ENCODE data around the gene TAS2R50. TPM values are rescaled to one million over a fixed set of nuclear protein-coding genes. Genes with fewer than 3 reads are reported as not detected.

The TAS2R50 gene
- total RNA-seq, 2 experiments from 2014 or later, result 0.60 to 1.1 TPM

DNA sequence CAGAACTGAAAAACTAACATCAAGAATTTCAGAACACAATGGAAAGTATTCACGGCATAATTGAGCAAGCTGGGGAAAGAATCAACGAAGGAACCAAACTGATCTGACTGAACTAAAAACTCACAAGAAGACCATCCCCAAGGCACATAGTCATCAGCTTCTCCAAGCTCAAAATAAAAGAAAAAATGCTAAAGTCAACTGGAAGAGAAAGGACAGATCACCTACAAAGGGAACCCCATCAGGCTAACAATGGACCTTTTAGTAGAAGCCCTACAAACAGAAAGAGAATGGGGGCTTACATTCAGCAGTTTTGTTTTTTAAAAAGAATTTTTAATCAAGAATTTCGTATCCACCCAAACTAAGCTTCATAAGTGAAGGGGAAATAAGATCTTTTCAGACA is 11.7 kb downstream of the TAS2R50 start:
- H3K4me3 Mint-ChIP-seq, result no peak overlapping the region
- no peak overlapping the region for H3K27ac Mint-ChIP-seq
- H3K27me3 Mint-ChIP-seq, result peaks cover 24% of the 10 kb centered on the region
- no peaks in the 10 kb centered on the region for H3K4me1 Mint-ChIP-seq
- peaks cover 18% of the 10 kb centered on the region for H3K36me3 Mint-ChIP-seq (ENCODE audit: low read depth)
- CTCF ChIA-PET, result no interaction called here
- POLR2A ChIA-PET, result no interaction called here
- H3K9me3 Mint-ChIP-seq, result no peaks in the 10 kb centered on the region
- no peak for DNase-seq

DNA sequence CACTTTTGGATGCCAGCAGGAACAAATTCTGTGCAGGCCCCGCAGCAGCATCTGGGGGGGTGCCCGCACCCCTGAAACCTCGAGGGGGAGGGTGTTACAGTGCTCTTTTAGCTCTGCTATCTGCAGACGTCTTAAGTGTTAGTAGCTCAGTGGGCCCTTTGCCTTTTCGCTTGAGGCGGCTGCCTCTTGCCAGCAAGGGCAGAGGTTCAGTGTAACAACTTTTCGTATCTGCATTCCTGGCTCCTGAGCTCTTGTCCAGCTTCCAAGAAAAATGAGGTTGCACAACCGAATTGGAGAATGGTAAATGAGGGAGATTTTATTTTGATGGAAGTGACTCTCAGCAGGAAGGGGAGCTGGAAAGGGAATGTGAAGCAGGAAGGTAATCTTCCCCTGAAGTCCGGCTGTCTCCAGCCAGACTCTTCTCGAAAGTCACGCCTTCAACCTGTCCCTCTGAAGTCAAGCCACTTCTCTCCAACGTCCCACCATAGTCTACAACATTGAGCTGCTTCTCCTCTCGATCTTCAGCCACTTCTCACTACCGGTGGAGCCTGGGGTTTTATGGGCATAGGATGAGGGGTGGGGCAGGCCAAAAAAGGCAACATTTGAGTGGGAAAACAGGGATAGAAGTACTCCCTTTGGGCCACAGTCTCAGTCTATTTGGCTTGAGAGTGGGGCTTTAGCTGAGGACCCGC is 17.8 kb downstream of the TAS2R50 start:
- peaks cover 2% of the 10 kb centered on the region for H3K4me1 Mint-ChIP-seq
- no peaks in the 10 kb centered on the region for H3K9me3 Mint-ChIP-seq
- H3K27me3 Mint-ChIP-seq, result no peaks in the 10 kb centered on the region
- no peak overlapping the region for H3K4me3 Mint-ChIP-seq
- ChIA-PET POLR2A (no interaction called here), CTCF (no interaction called here)
- no peak for DNase-seq
- H3K36me3 Mint-ChIP-seq (ENCODE audit: low read depth), result peaks cover 12% of the 10 kb centered on the region
- no peak overlapping the region for H3K27ac Mint-ChIP-seq

DNA sequence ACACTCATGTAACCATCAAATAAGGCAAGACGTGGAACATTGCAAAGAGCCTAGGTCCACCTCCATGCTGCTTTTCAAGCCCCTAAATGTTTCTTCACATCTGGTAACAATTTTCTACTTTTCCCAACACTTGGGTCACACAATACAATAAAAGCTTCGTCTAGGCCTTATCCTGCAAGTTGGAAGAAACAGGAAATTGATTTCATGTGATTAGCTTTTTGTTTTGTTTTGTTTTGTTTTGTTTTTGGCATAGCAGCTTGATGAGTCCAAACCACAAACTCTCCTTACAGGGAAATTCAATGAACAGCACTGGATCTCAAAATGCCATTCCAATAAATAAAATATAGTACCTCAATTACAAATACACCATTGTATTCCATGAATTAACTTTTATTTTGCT is 19.3 kb downstream of the TAS2R50 start:
- H3K27me3 Mint-ChIP-seq, result no peaks in the 10 kb centered on the region
- ChIA-PET CTCF (interaction anchor here (0.7 kb wide), 1 partner anchor 75 kb away, joined by 3 read pairs; no protein-coding TSS in a partner anchor), POLR2A (no interaction called here)
- H3K4me1 Mint-ChIP-seq, result peaks cover 2% of the 10 kb centered on the region
- H3K9me3 Mint-ChIP-seq, result no peaks in the 10 kb centered on the region
- H3K27ac Mint-ChIP-seq, result no peak overlapping the region
- peaks cover 6% of the 10 kb centered on the region for H3K36me3 Mint-ChIP-seq (ENCODE audit: low read depth)
- H3K4me3 Mint-ChIP-seq, result no peak overlapping the region
- no peak for DNase-seq

DNA sequence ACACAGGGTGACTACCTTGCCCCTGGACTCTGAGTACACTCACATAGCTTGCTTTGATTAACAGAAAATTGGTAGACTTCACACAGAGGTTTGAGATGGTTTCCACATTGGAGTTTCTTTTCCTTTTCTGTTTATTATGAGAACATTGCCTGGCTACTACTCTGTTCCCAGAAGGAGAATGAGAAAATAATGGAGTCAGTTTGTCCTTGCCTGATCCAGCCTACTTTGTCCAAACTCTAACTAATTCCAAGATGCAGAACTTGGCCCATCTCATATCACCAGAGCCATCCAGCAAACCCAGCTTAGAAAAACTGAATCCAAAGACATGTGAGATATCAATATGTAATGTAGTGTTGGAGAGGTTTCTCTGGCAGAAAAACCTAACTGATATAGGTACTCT is 20.4 kb downstream of the TAS2R50 start:
- H3K27me3 Mint-ChIP-seq, result no peaks in the 10 kb centered on the region
- peaks cover 8% of the 10 kb centered on the region for H3K4me1 Mint-ChIP-seq
- CTCF ChIA-PET, result no interaction called here
- no peak overlapping the region for H3K4me3 Mint-ChIP-seq
- POLR2A ChIA-PET, result no interaction called here
- no peak overlapping the region for H3K27ac Mint-ChIP-seq
- DNase-seq, result no peak
- H3K9me3 Mint-ChIP-seq, result no peaks in the 10 kb centered on the region
- peaks cover 6% of the 10 kb centered on the region for H3K36me3 Mint-ChIP-seq (ENCODE audit: low read depth)

DNA sequence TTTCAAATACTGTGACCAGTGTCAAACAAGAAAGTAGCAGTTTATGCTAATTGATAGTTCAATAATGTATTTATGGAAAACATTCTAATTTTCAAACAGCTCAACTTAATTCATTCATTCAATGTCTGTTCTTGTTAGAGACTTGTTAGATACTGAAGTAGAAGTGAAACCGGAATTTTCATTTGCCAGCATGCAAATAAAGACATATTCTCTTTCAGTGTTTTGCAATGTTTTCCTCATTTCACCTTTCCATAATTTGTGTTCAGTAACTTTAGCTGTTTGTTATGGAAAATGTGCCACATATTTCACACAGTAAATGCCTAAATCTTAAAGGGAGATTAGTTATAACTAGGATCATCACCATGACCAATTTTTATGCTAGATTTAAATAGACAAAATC is 21.2 kb downstream of the TAS2R50 start:
- Mint-ChIP-seq H3K36me3 (ENCODE audit: low read depth) (peaks cover 10% of the 10 kb centered on the region), H3K4me3 (no peak overlapping the region), H3K27me3 (no peaks in the 10 kb centered on the region), H3K27ac (no peak overlapping the region), H3K4me1 (peaks cover 15% of the 10 kb centered on the region), H3K9me3 (no peaks in the 10 kb centered on the region)
- POLR2A ChIA-PET, result no interaction called here
- no peak for DNase-seq
- CTCF ChIA-PET, result no interaction called here

DNA sequence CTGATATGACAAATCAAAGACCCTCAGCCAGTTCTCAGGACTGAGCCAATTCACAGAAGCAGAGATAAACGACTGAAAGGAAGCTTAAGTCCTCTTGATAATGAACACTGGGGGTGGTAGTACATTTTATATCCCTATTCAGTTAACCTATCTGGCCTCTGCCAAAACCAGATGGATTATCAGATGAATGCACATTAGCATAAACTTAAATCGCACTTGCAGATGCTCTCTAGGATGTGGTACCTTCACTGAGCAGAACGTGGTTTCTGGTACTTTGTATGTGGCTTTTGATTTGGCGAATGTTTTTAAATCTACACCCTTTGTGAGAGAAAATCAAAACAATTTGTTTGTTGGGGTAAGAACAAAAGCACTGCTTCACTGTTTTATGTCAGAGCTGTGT is 26.5 kb downstream of the TAS2R50 start:
- H3K9me3 Mint-ChIP-seq, result peaks cover 12% of the 10 kb centered on the region
- peaks cover 40% of the 10 kb centered on the region for H3K4me1 Mint-ChIP-seq
- no peak overlapping the region for H3K4me3 Mint-ChIP-seq
- ChIA-PET POLR2A (no interaction called here), CTCF (no interaction called here)
- H3K27me3 Mint-ChIP-seq, result no peaks in the 10 kb centered on the region
- peaks cover 29% of the 10 kb centered on the region for H3K36me3 Mint-ChIP-seq (ENCODE audit: low read depth)
- DNase-seq, result peak; percentile 61
- peak overlapping the region; percentile 70 for H3K27ac Mint-ChIP-seq

DNA sequence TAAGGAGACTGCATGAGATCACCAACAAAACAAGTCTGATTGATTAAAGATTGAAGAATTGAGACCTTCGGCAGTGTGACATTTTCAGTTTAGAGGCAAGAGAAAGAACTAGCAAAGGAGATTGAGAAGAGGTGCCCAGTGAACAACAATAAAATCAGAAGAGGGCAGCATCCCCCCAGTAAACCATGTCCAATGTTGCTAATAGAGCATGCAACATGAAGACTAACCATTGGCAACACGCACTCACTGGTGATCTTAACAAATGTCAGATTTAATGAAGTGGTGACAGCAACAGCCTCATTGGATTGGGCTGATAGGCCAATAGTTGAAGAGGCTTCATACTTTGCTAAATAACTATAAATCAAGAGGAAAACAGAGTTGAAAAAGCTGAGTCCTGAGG is 26.9 kb downstream of the TAS2R50 start:
- no peak for DNase-seq
- POLR2A ChIA-PET, result no interaction called here
- H3K4me3 Mint-ChIP-seq, result no peak overlapping the region
- peaks cover 32% of the 10 kb centered on the region for H3K36me3 Mint-ChIP-seq (ENCODE audit: low read depth)
- H3K27ac Mint-ChIP-seq, result peak overlapping the region; percentile 70
- peaks cover 15% of the 10 kb centered on the region for H3K9me3 Mint-ChIP-seq
- H3K27me3 Mint-ChIP-seq, result no peaks in the 10 kb centered on the region
- H3K4me1 Mint-ChIP-seq, result peaks cover 40% of the 10 kb centered on the region
- CTCF ChIA-PET, result no interaction called here

DNA sequence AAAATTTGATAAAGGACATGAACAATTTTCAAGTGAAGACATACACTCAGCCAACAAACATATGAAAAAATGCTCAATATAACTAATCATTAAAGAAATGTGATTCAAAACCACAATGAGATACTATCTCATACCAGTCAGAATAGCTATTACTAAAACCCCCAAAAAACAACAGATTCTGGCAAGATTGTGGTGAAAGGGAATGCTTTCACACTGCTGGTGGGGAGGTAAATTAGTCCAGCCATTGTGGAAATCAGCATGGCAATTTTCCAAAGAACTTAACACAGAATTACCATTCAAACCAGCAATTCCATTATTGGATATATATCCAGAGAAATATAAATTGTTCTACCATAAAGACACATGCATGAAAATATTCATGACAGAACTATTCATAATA is 29.0 kb downstream of the TAS2R50 start:
- peaks cover 20% of the 10 kb centered on the region for H3K9me3 Mint-ChIP-seq
- H3K4me3 Mint-ChIP-seq, result no peak overlapping the region
- H3K27ac Mint-ChIP-seq, result no peak overlapping the region
- H3K4me1 Mint-ChIP-seq, result peaks cover 54% of the 10 kb centered on the region
- H3K27me3 Mint-ChIP-seq, result no peaks in the 10 kb centered on the region
- H3K36me3 Mint-ChIP-seq (ENCODE audit: low read depth), result peaks cover 47% of the 10 kb centered on the region
- ChIA-PET POLR2A (no interaction called here), CTCF (no interaction called here)
- no peak for DNase-seq

DNA sequence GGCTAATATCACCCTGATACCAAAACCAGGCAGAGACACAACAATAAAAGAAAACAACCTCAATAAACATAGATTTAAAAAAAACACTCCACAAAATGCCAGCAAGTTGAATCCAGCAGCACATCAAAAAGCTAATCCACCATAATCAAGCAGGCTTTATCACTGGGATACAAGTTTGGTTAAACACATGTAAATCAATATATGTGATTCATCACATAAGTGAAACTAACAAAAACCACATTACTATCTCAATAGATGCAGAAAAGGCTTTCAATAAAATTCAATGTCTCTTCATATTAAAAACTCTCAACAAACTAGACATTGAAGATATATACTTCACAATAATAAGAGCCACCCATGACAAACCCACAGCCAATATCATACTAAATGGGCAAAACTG is 30.6 kb downstream of the TAS2R50 start:
- peaks cover 45% of the 10 kb centered on the region for H3K36me3 Mint-ChIP-seq (ENCODE audit: low read depth)
- CTCF ChIA-PET, result no interaction called here

DNA sequence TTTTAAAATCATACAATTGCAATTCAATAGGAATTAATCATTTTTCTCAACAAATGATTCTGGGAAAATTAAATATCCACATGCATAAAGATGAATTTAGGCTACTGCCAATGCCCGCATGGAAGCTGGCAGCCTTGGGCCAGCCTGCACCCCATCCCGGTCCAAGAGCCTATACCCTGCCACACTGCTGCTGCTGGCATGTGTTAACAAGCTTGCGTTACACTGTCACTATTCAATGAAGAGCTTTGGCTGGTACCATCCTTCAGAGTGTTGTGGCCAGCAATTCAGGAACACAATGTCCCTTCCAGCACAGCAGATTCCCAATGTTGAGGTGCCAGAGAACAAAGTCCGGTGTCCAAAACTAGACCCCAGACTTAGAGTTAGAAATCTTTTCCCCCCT is 34.1 kb downstream of the TAS2R50 start:
- Mint-ChIP-seq H3K27me3 (no peaks in the 10 kb centered on the region), H3K4me1 (peaks cover 25% of the 10 kb centered on the region), H3K36me3 (ENCODE audit: low read depth) (peaks cover 46% of the 10 kb centered on the region), H3K4me3 (no peak overlapping the region), H3K27ac (no peak overlapping the region), H3K9me3 (peaks cover 30% of the 10 kb centered on the region)
- ChIA-PET CTCF (no interaction called here), POLR2A (no interaction called here)
- no peak for DNase-seq

More for the DNA sequence above, 30.6 kb downstream of the TAS2R50 start:
- Mint-ChIP-seq H3K9me3 (peaks cover 20% of the 10 kb centered on the region), H3K4me3 (no peak overlapping the region), H3K4me1 (peaks cover 46% of the 10 kb centered on the region), H3K27me3 (no peaks in the 10 kb centered on the region), H3K27ac (no peak overlapping the region)
- POLR2A ChIA-PET, result no interaction called here
- no peak for DNase-seq

DNA sequence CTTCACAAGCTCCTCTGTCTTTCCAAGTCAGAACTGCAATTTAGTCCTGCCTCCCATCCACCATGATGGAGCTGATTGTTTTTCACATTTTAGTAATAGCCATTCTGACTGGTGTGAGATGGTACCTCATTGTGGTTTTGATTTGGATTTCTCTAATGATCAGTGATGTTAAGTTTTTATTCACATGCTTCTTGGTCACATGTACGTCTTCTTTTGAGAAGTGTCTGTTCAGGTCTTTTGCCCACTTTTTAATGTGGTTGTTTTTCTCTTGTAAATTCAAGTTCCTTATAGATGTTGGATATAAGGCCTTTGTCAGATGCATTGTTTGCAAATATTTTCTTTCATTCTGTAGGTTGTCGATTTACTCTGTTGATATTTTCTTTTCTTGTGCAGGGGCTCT is 43.5 kb downstream of the TAS2R50 start:
- ChIA-PET CTCF (interaction anchor here (0.6 kb wide), 1 partner anchor 222 kb away, joined by 3 read pairs; no protein-coding TSS in a partner anchor), POLR2A (no interaction called here)
- Mint-ChIP-seq H3K4me1 (peaks cover 16% of the 10 kb centered on the region), H3K27ac (no peak overlapping the region), H3K4me3 (no peak overlapping the region), H3K27me3 (no peaks in the 10 kb centered on the region), H3K9me3 (peaks cover 24% of the 10 kb centered on the region), H3K36me3 (ENCODE audit: low read depth) (peaks cover 19% of the 10 kb centered on the region)
- DNase-seq, result no peak

DNA sequence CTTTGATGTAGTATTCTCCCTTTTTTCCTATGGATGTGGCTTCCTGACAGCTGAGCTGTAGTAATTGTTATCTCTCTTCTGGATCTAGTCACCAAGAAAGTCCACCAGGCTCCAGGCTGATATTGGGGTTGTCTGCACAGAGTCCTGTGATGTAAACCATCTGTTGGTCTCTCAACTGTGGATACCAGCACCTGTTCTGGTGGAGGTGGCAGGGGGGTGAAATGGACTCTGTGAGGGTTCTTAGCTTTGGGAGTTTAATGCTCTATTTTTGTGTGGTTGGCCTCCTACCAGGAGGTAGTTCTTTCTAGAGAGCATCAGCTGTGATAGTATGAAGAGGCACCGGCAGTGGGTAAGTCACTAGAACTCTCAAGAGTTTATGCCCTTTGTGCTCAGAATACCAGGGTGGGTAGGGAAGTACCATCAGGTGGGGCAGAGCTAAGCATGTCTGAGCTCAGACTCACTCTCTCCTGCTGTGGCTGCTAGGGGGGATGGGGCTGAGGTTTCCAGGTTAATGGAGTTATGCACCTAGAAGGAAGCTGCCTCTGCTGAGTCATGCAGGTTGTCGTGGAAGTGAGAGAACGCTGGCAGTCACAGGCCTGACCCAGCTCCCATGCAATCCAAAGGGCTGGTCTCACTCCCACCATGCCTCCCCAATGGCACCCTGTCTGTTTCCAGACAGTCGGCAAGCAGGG is 44.6 kb downstream of the TAS2R50 start:
- H3K36me3 Mint-ChIP-seq (ENCODE audit: low read depth), result peaks cover 12% of the 10 kb centered on the region
- H3K27ac Mint-ChIP-seq, result no peak overlapping the region
- no peak for DNase-seq
- peaks cover 16% of the 10 kb centered on the region for H3K4me1 Mint-ChIP-seq
- H3K4me3 Mint-ChIP-seq, result no peak overlapping the region
- H3K9me3 Mint-ChIP-seq, result peaks cover 15% of the 10 kb centered on the region
- no peaks in the 10 kb centered on the region for H3K27me3 Mint-ChIP-seq
- CTCF ChIA-PET, result interaction anchor here (0.6 kb wide), 1 partner anchor 274 kb away, joined by 3 read pairs; no protein-coding TSS in a partner anchor
- POLR2A ChIA-PET, result no interaction called here

DNA sequence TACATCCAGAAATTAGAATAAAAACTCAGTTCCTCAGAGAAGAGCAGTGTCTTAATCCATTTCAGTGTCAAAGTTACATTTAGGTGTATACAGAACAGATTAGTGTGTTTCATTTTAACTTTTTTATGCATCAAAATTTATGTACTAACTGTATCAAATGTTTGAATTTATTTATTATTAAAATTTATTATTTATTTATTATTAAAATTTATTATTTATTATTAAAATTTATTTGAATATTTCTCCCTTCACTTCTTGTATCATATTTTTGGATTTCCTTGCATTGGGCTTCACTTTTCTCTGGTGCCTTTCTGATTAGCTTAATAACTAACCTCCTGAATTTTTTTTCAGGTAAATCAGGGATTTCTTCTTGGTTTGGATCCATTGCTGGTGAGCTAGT is 45.3 kb downstream of the TAS2R50 start:
- H3K9me3 Mint-ChIP-seq, result peaks cover 10% of the 10 kb centered on the region
- DNase-seq, result no peak
- peaks cover 7% of the 10 kb centered on the region for H3K36me3 Mint-ChIP-seq (ENCODE audit: low read depth)
- no peaks in the 10 kb centered on the region for H3K27me3 Mint-ChIP-seq
- H3K4me3 Mint-ChIP-seq, result no peak overlapping the region
- ChIA-PET CTCF (no interaction called here), POLR2A (no interaction called here)
- H3K27ac Mint-ChIP-seq, result no peak overlapping the region
- peaks cover 16% of the 10 kb centered on the region for H3K4me1 Mint-ChIP-seq

DNA sequence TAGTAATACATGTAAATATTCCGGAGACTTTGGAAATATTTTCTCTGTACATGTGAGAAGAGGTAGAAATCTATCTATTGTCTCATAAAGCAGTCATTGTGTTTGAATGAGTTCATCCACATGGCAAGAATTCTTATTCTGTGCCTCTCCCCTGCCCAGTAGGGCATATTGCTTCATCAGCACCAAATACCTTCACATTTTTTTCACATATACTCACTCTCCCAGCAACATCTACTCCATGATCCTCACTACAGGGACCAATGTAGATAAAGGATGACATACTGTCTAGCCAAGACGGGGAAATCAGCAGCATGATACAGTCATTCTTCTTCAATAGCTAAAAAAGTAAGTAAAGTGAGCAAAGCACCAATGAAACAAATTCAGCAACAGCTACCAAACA is 46.3 kb downstream of the TAS2R50 start:
- ChIA-PET POLR2A (no interaction called here), CTCF (no interaction called here)
- no peaks in the 10 kb centered on the region for H3K27me3 Mint-ChIP-seq
- no peak overlapping the region for H3K27ac Mint-ChIP-seq
- peaks cover 6% of the 10 kb centered on the region for H3K9me3 Mint-ChIP-seq
- peaks cover 16% of the 10 kb centered on the region for H3K4me1 Mint-ChIP-seq
- H3K4me3 Mint-ChIP-seq, result no peak overlapping the region
- no peak for DNase-seq
- peaks cover 4% of the 10 kb centered on the region for H3K36me3 Mint-ChIP-seq (ENCODE audit: low read depth)

Measured in activated CD4-positive, alpha-beta T cell treated with anti-CD3 and anti-CD28 coated beads, Interleukin-2, amount 10 ng/mL, durations not matched to agents 7 days and 5 days (primary cell).